Rectal smooth muscle tissue (tissue), 1 donor: ENCODE data around the gene EDNRB.
"Not testable (repeated sequence)": the region's sequence is repeated elsewhere in the genome, so short reads cannot be mapped to it uniquely, and the experiment has no call there.

ENCODE experiments used
- H3K27ac ChIP-seq: one replicate; pipeline ENCODE4 v1.7.0; 2013; ENCODE audit warnings: low read depth, low read length, inconsistent platforms
- H3K27me3 ChIP-seq: one replicate; pipeline ENCODE4 v1.7.0; 2013; ENCODE audit warnings: low read length; ENCODE audit not compliant: control insufficient read depth, insufficient read depth
- H3K36me3 ChIP-seq: one replicate; pipeline ENCODE4 v1.7.0; 2013; ENCODE audit warnings: low read length; ENCODE audit not compliant: control insufficient read depth, insufficient read depth
- H3K4me1 ChIP-seq: one replicate; pipeline ENCODE4 v1.7.0; 2013; ENCODE audit warnings: low read length; ENCODE audit not compliant: control insufficient read depth, insufficient read depth
- H3K4me3 ChIP-seq: one replicate; pipeline ENCODE4 v1.7.0; 2013; ENCODE audit warnings: low read length
- H3K9ac ChIP-seq: one replicate; pipeline ENCODE4 v1.7.0; 2013; ENCODE audit warnings: low read length

EDNRB gene

GRCh38 chr13:77918391-77919245, at the start of gene EDNRB:
Gene EDNRB (minus strand): TSS chr13:77918831. CDS start chr13:77918573, 258 bp downstream.
- H3K9ac ChIP-seq: no peak within 1 kb of the TSS
- H3K4me3 ChIP-seq: peak within 1 kb of the TSS; percentile 78
- H3K4me1 ChIP-seq: no peaks in the 10 kb centered on the region
- H3K27me3 ChIP-seq: no peaks in the 10 kb centered on the region
- H3K27ac ChIP-seq: no peak within 1 kb of the TSS
- H3K36me3 ChIP-seq: no peaks in the 10 kb centered on the region

GRCh38 chr13:77966671-77967070, 48.0 kb upstream of the EDNRB start:
- Histone ChIP-seq H3K9ac (no peak overlapping the region), H3K4me1 (no peaks in the 10 kb centered on the region), H3K4me3 (no peak overlapping the region), H3K36me3 (no peaks in the 10 kb centered on the region), H3K27ac (no peak overlapping the region), H3K27me3 (no peaks in the 10 kb centered on the region)

GRCh38 chr13:77952737-77953136, 34.1 kb upstream of the EDNRB start:
- no peak overlapping the region for H3K27ac ChIP-seq
- H3K4me3 ChIP-seq: no peak overlapping the region
- no peaks in the 10 kb centered on the region for H3K4me1 ChIP-seq
- no peaks in the 10 kb centered on the region for H3K36me3 ChIP-seq
- H3K27me3 ChIP-seq: no peaks in the 10 kb centered on the region
- no peak overlapping the region for H3K9ac ChIP-seq

DNA sequence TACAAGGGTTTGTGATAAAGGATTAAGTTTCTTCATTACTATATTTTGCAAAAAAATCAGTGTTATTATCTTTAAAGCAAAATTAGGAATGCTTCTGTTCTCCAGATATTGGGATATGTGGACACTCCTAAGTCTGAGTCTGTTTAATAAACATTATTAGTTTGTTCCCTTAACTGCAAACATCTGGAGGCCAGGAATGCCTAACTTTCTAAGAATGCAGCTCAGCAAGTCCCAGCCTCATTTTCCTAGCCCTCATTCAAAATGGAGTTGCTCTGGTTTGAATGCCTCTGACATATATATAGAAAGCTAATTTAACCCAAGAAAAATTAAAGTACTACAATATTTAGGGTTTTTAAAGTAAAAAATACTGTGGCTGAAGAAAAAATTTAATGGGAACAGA, 33.6 kb upstream of the EDNRB start:
- no peaks in the 10 kb centered on the region for H3K36me3 ChIP-seq
- H3K4me3 ChIP-seq: no peak overlapping the region

GRCh38 chr13:77946522-77946921, 27.9 kb upstream of the EDNRB start:
- no peak overlapping the region for H3K27ac ChIP-seq
- H3K9ac ChIP-seq: no peak overlapping the region
- H3K27me3 ChIP-seq: no peaks in the 10 kb centered on the region
- no peaks in the 10 kb centered on the region for H3K4me1 ChIP-seq
- no peaks in the 10 kb centered on the region for H3K36me3 ChIP-seq
- H3K4me3 ChIP-seq: no peak overlapping the region

More for the DNA sequence above, 33.6 kb upstream of the EDNRB start:
- no peak overlapping the region for H3K9ac ChIP-seq
- H3K4me1 ChIP-seq: no peaks in the 10 kb centered on the region
- H3K27me3 ChIP-seq: no peaks in the 10 kb centered on the region
- no peak overlapping the region for H3K27ac ChIP-seq

- not testable (repeated sequence) for H3K36me3 ChIP-seq, H3K4me3 ChIP-seq, H3K27me3 ChIP-seq, H3K27ac ChIP-seq, H3K9ac ChIP-seq, H3K4me1 ChIP-seq
These were observed 16.4 kb upstream of the EDNRB start for GRCh38 chr13:77935063-77935462.

DNA sequence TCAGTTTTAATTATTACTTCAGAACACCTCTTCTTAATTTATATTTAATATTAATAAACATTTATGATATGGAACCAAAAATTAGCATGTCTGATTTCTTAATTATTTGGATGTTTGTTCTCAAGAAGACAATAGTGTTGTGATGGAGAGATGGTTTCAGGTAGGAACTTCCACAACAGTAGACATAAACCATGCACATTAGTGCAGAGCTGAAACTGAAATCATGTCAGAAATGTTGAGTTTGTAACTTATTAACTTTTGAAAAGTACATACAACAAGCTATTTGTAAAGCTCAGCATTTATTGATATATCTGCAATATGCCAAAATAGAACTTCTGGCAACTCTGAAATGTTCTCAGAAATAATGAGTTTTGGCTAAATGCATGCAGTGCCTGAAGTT, 11.8 kb upstream of the EDNRB start:
- Histone ChIP-seq H3K4me1 (no peaks in the 10 kb centered on the region), H3K4me3 (no peak overlapping the region), H3K27me3 (no peaks in the 10 kb centered on the region), H3K27ac (no peak overlapping the region), H3K36me3 (no peaks in the 10 kb centered on the region), H3K9ac (no peak overlapping the region)

- Histone ChIP-seq H3K4me1 (no peaks in the 10 kb centered on the region), H3K9ac (no peak overlapping the region), H3K27ac (no peak overlapping the region), H3K4me3 (no peak overlapping the region), H3K27me3 (no peaks in the 10 kb centered on the region), H3K36me3 (no peaks in the 10 kb centered on the region)
These were observed 10.3 kb upstream of the EDNRB start for GRCh38 chr13:77928909-77929308.

GRCh38 chr13:77925616-77926015, 7.0 kb upstream of the EDNRB start:
- Histone ChIP-seq H3K4me1 (no peaks in the 10 kb centered on the region), H3K27ac (no peak overlapping the region), H3K36me3 (no peaks in the 10 kb centered on the region), H3K27me3 (no peaks in the 10 kb centered on the region), H3K9ac (no peak overlapping the region), H3K4me3 (no peak overlapping the region)

- Histone ChIP-seq H3K27ac (no peak overlapping the region), H3K4me1 (no peaks in the 10 kb centered on the region), H3K36me3 (no peaks in the 10 kb centered on the region), H3K4me3 (peak overlapping the region; percentile 78), H3K9ac (no peak overlapping the region), H3K27me3 (no peaks in the 10 kb centered on the region)
These were observed 1.3 kb upstream of the EDNRB start for GRCh38 chr13:77919921-77920294.

DNA sequence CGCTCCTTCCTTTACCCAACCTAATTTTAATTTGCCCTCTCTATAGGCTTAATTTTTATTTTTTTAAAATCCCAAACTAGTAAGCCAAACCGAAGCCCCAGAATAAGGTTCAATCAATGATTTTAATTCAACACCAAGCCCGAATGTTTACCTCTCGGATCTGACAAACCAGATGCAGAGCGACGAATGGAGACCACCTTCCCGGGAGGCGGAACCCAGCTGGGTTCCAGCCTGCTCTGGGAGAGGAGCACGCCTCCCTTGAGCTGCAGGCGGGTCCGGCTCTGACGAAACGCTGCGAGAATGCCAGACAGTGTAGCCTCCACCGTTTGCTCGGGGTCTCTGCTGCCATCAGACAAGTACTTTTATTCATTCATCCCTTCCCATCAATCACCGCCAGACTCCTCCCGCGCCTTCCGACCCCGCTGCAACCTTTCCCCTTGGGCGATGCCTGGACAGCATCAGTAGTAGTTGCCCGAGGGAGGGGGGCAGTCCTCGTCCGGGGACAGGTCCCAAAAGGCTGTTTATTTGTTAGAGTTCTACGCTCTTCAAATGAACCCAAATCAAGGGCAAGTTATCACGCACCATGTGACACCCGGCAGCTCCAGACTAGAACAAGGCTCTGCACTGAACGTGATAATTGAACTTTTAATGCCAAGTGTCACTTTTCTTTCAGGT, 752 bp upstream of the EDNRB start:
- H3K27me3 ChIP-seq: no peaks in the 10 kb centered on the region
- H3K36me3 ChIP-seq: no peaks in the 10 kb centered on the region
- H3K4me3 ChIP-seq: peak overlapping the region; percentile 78
- no peak overlapping the region for H3K9ac ChIP-seq
- H3K27ac ChIP-seq: no peak overlapping the region
- no peaks in the 10 kb centered on the region for H3K4me1 ChIP-seq

- no peak overlapping the region for H3K4me3 ChIP-seq
- H3K36me3 ChIP-seq: no peaks in the 10 kb centered on the region
- H3K4me1 ChIP-seq: no peaks in the 10 kb centered on the region
- H3K27me3 ChIP-seq: no peaks in the 10 kb centered on the region
- H3K27ac ChIP-seq: no peak overlapping the region
- no peak overlapping the region for H3K9ac ChIP-seq
These were observed 2.1 kb downstream of the EDNRB start for GRCh38 chr13:77916488-77916887.

GRCh38 chr13:77915686-77916085, 2.9 kb downstream of the EDNRB start:
- no peaks in the 10 kb centered on the region for H3K4me1 ChIP-seq
- H3K4me3 ChIP-seq: no peak overlapping the region
- H3K36me3 ChIP-seq: no peaks in the 10 kb centered on the region
- H3K27me3 ChIP-seq: no peaks in the 10 kb centered on the region
- no peak overlapping the region for H3K27ac ChIP-seq
- no peak overlapping the region for H3K9ac ChIP-seq
